Right renal pelvis (tissue), 4 donors: ENCODE results near the gene EXOC4. TPM values are rescaled to one million over a fixed set of nuclear protein-coding genes. Genes with fewer than 3 reads are reported as not detected.

Experiments used
- DNase-seq, 4 donors: peaks; one replicate each; pipeline ENCODE4 v3.0.0-alpha.2; 2013; ENCODE audit warnings: low read depth in 4 of 4, low spot score in 3 of 4, missing footprints in 1 of 4
- polyA plus RNA-seq, 4 donors: library from polyadenylated mRNA; unstranded; fragments of 120-200 nt; gene quantifications; one replicate each; pipeline ENCODE4 v1.2.1, GENCODE V29; 2013; ENCODE audit not compliant: insufficient read length in 4 of 4

EXOC4 gene
- polyA plus RNA-seq, 4 donors = 66.9 to 71.9 (median 69.9) TPM

DNA sequence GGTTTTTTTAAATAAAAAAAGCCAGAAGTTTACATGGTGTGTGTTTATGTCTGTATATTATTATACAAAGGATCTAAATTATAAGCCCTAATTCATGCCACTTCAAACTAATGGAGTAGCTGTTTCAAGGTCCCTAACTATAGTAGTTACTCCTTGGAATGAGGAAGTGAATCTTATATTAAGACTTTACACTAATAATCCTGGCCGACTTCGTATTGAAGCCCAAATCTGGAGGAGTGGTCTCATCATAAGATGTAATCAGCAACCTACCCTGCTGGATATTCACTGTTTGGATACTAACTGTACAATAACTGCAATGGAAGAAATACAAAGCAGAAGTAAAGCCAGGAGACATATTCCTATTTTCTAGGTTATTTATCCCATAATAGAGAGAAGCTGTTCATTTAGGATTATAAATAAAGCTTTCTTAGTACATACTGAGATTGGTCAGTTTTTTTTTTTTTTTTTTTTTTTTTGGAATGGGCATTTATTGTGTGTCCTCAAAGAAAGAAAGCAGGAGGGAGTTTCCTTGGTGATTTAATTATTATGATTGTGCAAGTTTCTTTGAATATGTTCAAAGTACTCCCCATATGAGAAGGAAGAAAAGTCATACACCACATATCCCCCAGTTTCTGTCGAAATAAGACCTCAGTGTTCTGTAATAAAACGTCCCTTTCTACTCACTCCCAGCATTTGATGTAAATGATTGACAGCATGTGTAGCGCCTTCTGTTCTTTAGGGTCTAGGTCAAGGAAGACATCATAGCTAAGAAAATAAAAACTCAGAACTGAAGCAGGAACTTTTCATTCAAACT, 397.8 kb downstream of the EXOC4 start:
- DNase-seq = no peak

DNA sequence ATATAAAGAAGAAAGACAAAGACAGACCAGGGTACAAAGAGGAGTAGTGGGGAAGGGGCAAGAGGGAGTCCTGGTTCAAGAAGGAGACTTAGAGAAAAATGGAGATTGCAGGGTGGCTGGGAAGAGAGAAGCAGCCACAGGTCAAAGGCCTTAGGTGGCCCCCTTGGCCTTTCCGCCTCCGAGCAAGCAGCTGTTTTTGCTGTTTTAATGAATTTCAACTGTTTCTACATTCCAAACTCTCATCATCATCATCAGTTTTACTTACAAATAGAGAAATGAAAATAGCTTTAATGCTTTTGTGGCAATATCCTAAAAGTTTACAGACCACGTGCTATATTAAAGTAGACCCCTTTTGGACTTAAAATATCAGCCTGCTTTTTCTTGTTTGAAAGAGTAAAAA, 399.7 kb downstream of the EXOC4 start:
- no peak for DNase-seq

DNA sequence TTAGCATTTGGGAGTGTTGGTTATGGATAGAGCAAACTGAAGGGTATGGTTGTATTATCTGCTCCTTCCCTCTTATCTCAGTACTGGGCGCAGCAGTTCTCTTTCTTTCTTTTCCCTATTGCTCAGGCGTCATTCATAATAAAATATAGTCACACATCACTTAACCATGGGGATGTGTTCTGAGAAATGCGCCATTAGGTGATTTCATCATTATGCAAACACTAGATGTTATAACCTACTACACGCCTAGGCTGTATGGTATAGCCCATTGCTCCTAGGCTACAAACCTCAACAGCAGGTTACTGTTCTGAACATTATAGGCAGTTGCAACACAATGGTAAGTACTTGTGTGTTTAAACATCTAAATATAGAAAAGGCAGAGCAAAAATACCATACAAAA, 401.7 kb downstream of the EXOC4 start:
- DNase-seq = no peak

DNA sequence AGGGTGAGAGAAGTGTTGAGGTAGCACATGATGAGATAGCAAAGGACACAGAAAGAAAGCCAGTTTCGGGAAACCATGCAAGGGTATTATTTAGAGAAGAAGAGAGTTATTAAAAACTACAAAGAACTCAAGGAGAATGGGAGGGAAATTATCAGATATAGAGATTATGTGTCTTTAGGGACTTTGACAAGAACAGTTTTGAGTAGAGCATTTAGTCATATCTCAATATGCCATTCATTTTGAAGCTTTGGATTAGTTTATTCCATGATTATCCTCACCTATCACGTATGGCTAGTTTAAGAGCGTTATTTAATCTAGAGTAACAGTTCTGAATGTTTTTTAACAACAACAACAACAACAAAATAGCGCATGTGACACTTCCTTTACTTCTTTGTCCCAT, 409.4 kb downstream of the EXOC4 start:
- no peak for DNase-seq

DNA sequence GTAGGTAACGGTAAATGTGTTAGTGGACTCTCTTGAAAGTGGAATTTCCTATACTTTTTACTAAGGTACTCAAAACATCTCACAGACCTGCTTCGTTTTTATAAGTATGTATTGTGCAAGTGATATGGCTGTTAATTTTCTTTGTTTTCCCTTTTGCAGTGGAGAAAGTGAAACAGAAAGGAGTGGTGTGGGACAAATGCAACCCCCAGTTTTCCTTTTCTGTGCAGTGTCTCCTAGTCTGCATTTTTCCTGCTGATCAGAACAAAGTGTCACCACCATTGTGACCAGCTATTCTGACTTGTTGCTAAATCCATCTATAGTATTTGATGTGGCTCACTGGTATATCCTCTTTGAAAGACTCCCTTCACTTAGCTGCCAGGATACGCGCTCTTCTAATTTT, 410.0 kb downstream of the EXOC4 start:
- no peak for DNase-seq

DNA sequence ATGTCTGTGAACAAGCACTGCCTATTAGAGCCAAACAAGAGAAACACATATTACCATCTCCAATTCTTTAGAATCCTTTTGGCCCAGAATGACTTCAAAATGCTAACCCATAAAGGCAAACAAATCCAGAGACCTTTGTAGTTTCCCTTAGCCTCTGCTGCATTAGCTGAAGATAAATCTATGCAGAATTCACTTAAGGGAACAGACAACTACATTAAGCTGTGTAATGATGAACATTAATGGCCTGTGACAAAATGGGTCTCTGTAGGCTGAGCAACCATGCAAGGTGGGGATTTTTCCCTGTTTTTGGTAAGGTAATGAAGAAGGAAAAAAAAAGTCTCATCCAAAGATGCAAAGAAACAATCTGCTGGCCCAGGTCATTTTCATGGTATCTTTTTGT, 411.6 kb downstream of the EXOC4 start:
- DNase-seq = no peak

DNA sequence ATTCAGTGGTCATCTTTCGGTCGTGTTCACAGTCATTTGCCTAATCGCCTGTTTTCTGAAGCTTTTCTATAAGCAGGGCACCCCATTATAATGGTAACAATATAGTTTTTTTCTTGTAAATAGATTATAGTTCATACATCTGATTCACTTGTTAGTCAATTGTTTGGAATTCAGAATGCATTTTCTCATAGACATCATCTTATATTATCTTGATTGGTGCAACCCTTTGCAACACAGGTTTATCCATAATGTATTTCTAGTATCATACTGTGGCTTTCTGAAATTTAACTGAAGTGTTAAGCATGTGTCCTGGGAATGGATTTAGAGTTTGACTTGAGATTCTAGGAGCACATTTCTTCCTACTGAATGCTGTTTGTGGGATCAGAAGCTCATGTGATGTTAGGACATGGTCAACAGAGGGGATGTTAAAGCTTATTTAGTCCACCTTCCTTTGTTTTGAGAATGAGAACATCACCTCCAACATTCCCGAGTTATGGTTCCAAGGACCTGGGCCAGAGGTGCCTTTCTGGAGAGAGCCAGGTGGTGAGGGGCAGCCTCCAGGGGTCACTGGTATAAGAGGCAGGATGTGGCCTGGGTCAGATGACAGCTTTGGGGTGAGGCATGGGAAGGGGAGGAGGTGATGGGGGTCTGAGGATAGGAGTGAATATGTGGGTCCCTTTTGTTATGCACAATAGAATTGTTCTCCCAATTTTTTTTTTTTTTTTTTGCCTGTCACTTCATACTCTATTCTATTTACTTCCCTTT, 415.6 kb downstream of the EXOC4 start:
- DNase-seq = no peak

DNA sequence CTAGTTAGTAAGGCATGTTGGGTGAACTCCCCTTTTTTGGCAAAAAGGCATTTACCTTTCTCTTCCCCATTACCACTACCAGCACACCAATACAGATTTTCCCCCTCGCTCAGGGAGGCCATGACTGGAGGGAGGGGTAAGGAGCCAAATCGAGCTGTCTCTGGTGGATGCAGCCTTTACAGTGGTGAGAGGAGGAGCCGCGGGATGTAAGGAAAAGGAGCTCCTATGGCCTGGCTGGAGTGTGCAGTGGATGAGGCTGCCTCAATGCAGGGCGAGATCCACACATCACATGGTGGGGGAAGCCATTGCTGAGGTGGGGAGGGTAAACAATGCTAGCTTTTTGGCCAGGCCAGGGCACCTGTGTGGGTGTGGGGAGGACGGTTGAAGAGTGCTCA, 416.2 kb downstream of the EXOC4 start:
- no peak for DNase-seq

DNA sequence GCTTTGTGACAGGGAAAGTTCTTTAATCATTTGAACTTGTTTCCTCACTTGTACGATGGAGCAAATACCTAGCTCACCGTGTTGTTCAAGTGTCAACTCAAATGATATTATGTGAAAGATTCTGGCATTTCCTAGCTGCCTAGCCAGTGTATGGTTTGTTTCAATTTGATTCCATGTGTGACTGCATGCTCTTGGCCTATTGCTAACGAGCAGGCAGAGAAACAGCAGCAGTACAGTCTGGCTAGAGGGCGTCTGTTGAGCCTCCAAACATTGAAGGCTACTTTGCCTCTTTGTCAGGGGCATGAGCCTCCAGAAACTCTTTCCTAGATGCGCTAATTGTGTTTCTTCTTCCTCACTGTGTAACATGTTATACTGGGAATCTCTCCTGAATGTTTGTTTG, 417.4 kb downstream of the EXOC4 start:
- DNase-seq = no peak

DNA sequence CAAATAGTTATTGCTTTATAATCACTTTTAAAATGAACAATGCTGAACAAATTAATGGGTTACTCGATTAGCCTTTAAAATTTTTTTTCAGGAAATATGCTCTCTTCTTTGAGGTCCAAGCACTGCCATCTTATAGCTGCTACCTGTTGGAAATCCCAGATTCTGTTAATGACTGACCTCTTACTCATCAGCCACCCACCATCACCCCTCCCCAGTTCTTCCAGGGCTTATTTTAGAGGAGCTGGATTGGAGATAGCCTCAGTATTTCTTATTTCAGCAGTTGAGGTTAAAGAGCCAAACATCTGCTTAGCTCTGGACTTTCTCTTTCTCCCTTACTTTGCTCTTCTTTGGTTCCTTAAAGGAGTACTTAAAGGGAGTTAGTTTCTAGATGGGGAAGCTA, 420.0 kb downstream of the EXOC4 start:
- DNase-seq = no peak

DNA sequence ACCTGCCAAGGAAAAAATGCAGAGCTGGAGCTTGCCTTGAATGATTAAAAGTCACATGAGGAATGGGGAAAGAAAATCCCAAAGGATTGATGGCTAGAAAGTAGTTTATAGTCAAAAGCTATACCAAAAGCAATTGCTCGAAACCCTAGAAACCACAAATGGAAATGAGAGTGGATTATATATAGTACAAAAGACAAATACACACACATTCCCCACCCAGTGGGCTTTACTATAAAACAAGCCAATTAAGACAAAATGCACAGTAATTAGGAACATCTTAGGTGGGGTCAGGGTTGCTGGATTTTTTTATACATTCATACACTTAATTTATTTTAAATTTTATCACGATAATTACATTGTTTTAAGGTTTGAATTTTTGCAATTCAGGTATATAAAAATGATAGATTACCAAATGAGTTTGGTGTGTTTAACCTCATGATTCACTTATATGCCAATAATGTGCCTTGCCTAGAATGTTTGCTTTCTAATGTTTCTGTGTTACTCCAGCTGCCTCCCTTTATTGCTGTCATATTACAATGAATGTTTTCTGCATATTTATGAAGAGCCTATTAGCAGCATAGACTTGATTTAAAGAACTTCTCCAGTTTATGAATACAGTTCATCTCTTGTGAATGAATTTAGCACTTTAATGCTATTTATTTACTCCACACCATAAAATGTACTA, 421.3 kb downstream of the EXOC4 start:
- no peak for DNase-seq

DNA sequence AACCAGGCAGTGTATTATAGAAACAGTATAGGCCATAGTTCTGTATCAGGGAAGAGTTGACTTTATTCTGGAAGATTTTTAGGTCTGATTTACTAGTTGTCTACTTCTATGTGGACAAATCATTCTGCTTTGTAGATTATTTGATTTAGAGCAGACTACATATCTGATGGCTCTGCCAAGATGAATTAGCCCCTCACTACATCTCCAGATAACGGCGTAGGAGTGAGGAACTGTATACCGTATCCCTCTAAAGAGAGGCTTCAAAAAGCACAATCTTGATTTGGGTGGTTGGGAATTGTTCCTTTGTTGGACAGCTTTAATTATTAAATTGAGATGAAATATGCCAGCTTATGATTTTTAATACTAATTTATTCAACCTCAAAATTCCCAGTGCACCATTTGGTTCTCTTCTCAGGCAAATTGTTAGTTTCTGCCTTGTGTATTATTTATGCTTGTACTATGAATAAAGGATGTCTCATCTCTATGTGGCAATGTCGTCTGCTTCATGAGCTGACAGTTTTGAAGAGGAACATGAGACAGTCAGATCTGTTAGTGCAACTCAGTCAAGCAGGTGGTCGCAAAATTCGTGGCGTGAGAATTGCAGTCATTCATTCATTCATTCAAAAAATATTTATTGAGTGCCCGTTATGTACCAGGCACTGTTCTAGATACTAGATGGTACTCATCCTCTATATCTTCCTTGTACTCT, 422.8 kb downstream of the EXOC4 start:
- no peak for DNase-seq

DNA sequence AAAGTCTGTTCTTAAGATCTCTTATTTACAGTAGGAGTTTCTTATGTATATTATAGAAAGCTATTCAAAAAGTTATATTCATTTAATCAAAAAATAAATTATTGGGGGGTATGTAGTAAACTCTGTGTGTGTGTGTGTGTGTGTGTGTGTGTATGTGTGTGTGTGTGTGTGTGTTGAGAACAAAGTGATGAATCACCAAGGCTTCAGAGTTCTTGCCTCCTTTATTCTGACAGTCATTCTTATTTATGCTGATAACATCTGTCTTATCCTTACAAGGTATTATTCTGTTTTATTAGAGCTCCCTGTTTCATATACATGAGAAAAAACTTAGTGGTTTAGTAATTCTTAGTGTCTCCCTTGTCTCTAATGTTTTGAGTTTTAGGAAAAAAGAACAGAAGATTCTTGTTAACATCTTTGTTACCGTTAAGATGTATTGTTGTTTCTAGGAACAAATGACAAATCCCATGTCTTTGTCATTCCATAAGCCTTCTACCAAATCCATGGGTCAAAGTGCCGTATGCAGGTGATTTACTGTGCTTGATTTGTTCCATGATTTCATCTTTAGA, 424.0 kb downstream of the EXOC4 start:
- DNase-seq = no peak

DNA sequence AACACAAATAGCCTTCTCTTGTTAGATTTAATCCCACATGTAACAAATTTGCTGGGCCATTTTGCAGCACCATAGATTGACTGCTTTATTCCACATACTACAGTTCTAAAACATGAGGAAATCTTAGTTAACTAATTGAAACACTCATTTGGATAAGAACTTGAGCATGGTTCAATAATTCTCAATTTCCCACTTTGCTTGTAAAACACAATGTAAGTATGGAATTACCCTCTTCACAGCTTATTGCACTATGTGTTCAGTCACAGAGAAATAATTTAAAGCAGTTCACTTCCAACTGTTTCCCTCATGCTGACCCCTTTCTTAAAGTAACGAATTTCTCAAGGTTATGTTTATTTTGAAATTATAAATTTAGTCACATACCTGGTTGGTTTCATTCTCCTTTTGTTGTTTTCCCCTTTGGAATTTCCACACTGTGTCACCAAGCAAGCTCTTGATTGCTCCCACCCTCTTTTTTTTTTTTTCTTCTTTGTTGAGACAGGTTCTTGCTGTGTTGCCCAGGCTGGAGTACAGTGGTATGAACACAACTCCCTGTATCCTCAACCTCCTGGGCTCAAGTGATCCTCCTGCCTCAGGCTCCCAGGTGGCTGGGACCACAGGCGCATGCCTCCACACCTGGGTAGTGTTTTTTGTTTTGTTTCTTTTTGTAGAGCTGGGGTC, 425.4 kb downstream of the EXOC4 start:
- no peak for DNase-seq

DNA sequence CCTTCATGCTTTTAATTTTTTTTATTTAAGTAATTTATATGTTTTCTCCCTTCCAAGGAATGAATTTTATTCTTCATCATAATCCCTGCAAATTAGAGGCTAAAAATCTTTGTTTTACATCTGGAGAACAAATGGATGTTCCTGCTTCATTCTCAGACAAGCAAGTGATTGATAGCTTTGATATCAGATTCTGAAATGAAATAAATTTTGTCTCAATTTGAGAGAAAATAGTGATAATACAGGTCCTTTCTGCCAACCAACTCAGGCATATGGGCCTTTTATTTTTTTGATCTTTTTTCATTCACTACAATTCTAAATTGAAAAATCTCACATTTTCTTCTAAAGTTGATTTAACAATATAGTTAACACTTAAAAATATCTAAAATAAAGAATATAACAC, 427.1 kb downstream of the EXOC4 start:
- no peak for DNase-seq

DNA sequence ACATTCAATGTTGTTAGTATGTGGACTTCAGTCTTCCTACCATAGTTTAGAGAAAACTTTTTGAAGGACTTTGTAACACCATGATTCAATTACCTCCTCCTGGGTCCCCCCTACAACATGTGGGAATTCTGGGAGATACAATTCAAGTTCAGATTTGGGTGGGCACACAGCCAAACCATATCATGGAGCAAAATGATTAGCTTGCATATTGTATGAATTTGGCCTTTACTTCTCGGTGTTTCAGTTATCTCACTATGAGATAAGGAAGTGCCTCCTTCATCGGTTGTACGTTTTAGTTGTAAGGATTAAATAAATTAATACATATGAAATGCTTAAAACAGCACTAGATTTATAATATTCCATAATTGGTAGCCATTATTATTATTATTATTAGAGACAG, 428.7 kb downstream of the EXOC4 start:
- DNase-seq = no peak

DNA sequence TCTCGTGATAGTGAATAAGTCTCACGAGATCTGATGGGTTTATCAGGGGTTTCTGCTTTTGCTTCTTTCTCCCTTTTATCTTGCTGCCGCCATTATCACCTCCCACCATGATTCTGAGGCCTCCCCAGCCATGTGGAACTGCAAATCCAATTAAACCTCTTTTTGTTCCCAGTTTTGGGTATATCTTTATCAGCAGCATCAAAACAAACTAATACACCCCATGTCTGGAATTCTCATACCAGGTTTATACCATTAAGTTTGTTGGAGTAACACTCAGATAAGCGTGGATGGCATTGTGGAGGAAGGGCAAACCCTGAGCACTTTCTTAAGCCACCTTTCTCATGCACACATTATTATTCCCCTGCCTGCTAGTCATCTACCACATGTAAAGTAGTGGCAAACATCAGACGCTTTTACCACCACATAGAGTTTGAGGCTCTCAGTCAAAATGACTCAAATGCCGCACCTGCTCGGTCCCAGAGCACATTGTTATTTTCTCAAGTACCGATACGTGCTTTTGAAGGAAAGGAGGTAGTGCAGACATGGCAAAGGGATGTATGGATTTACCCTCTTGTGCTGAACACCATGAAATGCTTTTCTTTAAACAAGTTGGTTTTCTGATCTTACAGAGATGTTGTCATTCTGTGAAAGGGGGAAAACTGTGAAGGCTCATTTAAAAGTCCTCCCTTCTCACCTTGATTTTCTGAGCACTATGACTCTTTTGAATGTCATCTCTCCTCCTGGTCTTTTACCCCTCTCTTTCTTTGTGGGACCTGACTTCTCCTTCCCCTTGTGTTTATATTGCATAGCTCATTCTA, 429.7 kb downstream of the EXOC4 start:
- DNase-seq = no peak

DNA sequence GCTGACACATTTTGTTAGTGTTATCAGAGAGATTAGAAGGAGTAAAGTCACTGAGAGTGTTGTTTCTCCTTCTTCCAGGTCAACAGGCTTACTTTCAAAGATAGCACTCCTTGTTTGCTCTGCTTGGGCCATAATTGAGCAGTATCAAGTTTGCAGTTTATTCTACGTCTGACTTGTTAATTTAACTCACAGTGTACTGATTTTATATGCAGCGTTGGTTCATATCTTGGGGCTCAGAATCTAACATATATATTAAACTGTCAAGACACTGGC, 430.2 kb downstream of the EXOC4 start:
- DNase-seq = no peak

DNA sequence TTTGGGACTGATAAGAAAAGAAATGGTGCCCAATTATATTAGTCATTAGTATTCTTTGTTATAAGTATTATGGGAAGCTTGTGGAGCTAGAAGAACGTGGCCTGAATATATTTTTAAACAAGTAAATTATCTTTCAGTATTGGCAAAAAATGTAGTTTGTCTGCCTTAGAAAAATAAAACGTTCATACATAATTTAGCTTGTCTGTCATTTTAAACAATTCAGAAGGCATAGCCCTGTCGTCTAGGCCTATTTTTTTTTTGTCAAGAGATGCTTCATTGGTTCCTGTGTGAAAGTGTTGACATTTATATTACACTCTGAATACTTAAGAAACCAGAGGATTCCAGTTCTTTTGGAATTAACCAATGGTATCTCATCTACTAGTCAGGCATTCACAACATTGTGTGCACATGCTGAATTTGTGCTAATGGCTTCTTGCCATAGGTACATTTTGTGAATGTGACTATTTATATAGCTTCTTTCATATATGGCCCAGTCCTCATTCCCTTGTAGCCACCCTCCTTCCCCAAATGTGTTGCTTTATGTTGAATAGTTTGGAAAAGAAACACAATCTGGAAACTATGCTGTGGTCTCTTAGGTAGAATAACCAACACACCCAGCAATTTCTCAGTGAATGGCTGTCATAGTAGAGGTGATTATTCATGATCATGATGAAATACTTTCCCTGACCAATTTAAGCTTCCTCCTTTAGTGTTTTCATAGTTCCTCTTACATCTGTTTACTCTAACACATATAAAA, 435.8 kb downstream of the EXOC4 start:
- no peak for DNase-seq
